Sigmoid colon (tissue), 7 donors: ENCODE data around the gene HECW1. TPM values are rescaled to one million over a fixed set of nuclear protein-coding genes. Genes with fewer than 3 reads are reported as not detected.

Experiments used
- DNase-seq: peaks from one replicate; pipeline ENCODE4 v3.0.0-alpha.2; 2019
- H3K27ac ChIP-seq, 4 donors: fragments of 200-600 bp; sonication (generic); one replicate each; pipeline ENCODE4 v1.5.1; 2016 to 2019; ENCODE audit warnings: mild to moderate bottlenecking in 1 of 4
- H3K27me3 ChIP-seq, 3 donors: fragments of 200-600 bp; sonication (generic); one replicate each; pipeline ENCODE4 v1.5.1; 2019; ENCODE audit warnings: mild to moderate bottlenecking in 1 of 3
- H3K36me3 ChIP-seq, 4 donors: fragments of 200-600 bp; sonication (generic); one replicate each; pipeline ENCODE4 v1.5.1; 2016 to 2019
- H3K4me1 ChIP-seq, 4 donors: fragments of 200-600 bp; sonication (generic); one replicate each; pipeline ENCODE4 v1.5.1; 2017 to 2019
- H3K4me3 ChIP-seq, 4 donors: fragments of 200-600 bp; sonication (generic); one replicate each; pipeline ENCODE4 v1.5.1; 2017 to 2019; ENCODE audit warnings: mild to moderate bottlenecking in 2 of 4, moderate library complexity in 1 of 4
- H3K9me3 ChIP-seq, 4 donors: fragments of 200-600 bp in 3 of 4; sonication (generic) in 3 of 4; one replicate each; pipeline versions ENCODE4 v1.5.1 to v1.6.1; 2013 to 2019
- EP300 ChIP-seq, 4 donors: sonication (generic); formaldehyde crosslinking; IDR thresholded peaks; one replicate each; pipeline ENCODE4 v1.6.1; 2017; ENCODE audit warnings: antibody characterized with exemption in 4 of 4
- POLR2A ChIP-seq, 2 donors: fragments of 450-650 bp; IDR thresholded peaks; one replicate each; pipeline ENCODE4 v1.6.1; 2016; ENCODE audit warnings: antibody characterized with exemption in 2 of 2, mild to moderate bottlenecking in 2 of 2, moderate library complexity in 2 of 2
- POLR2AphosphoS5 ChIP-seq, 4 donors: sonication (generic); formaldehyde crosslinking; IDR thresholded peaks; one replicate each; pipeline ENCODE4 v1.6.1; 2017; ENCODE audit warnings: antibody characterized with exemption in 4 of 4
- WGBS, 2 donors: extraction: QIAGEN DNeasy Blood & Tissue Kit; methylation state at CpG; one replicate each; pipeline ENCODE4 v1.1.7; 2013; 5-methylcytosine and 5-hydroxymethylcytosine counted together
- intact Hi-C: fragments of 100-400 bp; cut with DNase I; formaldehyde crosslinking; loops from one replicate; pipeline ENCODE4 v1.15.1; 2023
- polyA plus RNA-seq, 3 donors: library from polyadenylated mRNA; stranded (reverse); fragments of 200-250 nt; gene quantifications; one replicate each; pipeline ENCODE4 v1.2.3, GENCODE V29; 2013
- total RNA-seq, 4 donors: library from RNA; depleted of rRNA; stranded (reverse); fragments of >200 nt; gene quantifications; one replicate each; pipeline ENCODE4 v1.1.0, GENCODE V29; 2016
- TF ChIP-seq, protein P1 (sequence below), 4 experiments: fragments of 450-650 bp in 3 of 4; fragments of 200-600 bp in 1 of 4; IDR thresholded peaks; one replicate each; pipeline ENCODE4 v1.5.1; 2016 to 2019; ENCODE audit warnings: antibody characterized with exemption in 4 of 4, mild to moderate bottlenecking in 3 of 4, moderate library complexity in 2 of 4
- donor health status: healthy with polysubstance abuse.
- donor health status: Bipolar disorder and iron deficiency.
- donor health status: healthy.

The HECW1 gene
- total and polyA plus RNA-seq, 7 donors = 0.33 to 7.8 (median 1.2) TPM

DNA sequence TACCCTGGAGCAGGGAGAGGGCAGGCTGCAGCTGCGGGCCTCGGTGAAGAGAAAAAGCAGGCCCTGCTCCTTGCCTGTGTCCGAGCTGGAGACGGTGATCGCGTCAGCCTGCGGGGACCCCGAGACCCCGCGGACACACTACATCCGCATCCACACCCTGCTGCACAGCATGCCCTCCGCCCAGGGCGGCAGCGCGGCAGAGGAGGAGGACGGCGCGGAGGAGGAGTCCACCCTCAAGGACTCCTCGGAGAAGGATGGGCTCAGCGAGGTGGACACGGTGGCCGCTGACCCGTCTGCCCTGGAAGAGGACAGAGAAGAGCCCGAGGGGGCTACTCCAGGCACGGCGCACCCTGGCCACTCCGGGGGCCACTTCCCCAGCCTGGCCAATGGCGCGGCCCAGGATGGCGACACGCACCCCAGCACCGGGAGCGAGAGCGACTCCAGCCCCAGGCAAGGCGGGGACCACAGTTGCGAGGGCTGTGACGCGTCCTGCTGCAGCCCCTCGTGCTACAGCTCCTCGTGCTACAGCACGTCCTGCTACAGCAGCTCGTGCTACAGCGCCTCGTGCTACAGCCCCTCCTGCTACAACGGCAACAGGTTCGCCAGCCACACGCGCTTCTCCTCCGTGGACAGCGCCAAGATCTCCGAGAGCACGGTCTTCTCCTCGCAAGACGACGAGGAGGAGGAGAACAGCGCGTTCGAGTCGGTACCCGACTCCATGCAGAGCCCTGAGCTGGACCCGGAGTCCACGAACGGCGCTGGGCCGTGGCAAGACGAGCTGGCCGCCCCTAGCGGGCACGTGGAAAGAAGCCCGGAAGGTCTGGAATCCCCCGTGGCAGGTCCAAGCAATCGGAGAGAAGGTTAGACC lies 332.5 kb downstream of the HECW1 start:
- Histone ChIP-seq H3K9me3 (no peaks in the 10 kb centered on the region), H3K27me3 (no peaks in the 10 kb centered on the region), H3K4me3 (no peak overlapping the region), H3K36me3 (no peaks in the 10 kb centered on the region), H3K27ac (no peak overlapping the region), H3K4me1 (no peaks in the 10 kb centered on the region)
- no peak for DNase-seq
- TF ChIP-seq POLR2AphosphoS5 (IDR thresholded peaks at IDR 0.05) (no peak), EP300 (IDR thresholded peaks at IDR 0.05) (no peak)
- intact Hi-C loops = no loop called here
- WGBS, 2 donors = 96% methylated on average over 72 of the region's 72 CpGs

DNA sequence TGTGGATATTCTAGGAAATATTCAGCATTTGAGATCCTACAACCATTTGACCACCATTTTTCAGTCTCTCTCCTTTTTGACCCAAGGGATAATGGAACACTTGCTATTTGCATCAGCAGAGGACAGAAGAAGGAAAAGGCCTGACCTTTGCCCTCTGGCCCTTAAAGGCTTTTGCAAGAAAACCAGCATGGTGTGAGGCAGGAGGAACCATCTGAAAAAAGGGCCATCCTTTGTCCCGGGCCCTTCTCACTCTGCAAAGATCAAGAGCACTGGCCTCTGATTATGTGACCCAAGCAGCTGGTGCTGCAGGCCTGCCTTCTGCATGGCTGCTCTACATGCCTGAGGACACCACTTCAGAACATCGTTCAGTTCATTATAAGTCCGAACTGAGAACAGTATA lies 337.1 kb downstream of the HECW1 start:
- no peaks in the 10 kb centered on the region for H3K9me3 ChIP-seq
- H3K4me3 ChIP-seq = no peak overlapping the region
- H3K36me3 ChIP-seq = no peaks in the 10 kb centered on the region
- no peaks in the 10 kb centered on the region for H3K27me3 ChIP-seq
- DNase-seq = no peak
- no peaks in the 10 kb centered on the region for H3K4me1 ChIP-seq
- 87 to 88% methylated on average over 3 of the region's 3 CpGs for WGBS, 2 donors
- TF ChIP-seq, protein P1, sequence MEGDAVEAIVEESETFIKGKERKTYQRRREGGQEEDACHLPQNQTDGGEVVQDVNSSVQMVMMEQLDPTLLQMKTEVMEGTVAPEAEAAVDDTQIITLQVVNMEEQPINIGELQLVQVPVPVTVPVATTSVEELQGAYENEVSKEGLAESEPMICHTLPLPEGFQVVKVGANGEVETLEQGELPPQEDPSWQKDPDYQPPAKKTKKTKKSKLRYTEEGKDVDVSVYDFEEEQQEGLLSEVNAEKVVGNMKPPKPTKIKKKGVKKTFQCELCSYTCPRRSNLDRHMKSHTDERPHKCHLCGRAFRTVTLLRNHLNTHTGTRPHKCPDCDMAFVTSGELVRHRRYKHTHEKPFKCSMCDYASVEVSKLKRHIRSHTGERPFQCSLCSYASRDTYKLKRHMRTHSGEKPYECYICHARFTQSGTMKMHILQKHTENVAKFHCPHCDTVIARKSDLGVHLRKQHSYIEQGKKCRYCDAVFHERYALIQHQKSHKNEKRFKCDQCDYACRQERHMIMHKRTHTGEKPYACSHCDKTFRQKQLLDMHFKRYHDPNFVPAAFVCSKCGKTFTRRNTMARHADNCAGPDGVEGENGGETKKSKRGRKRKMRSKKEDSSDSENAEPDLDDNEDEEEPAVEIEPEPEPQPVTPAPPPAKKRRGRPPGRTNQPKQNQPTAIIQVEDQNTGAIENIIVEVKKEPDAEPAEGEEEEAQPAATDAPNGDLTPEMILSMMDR (IDR thresholded peaks at IDR 0.05) = no peak
- TF ChIP-seq EP300 (IDR thresholded peaks at IDR 0.05) (no peak), POLR2AphosphoS5 (IDR thresholded peaks at IDR 0.05) (no peak), POLR2A (IDR thresholded peaks at IDR 0.05) (no peak)
- H3K27ac ChIP-seq = no peak overlapping the region
- intact Hi-C loops = no loop called here

GRCh38 chr7:43450894-43451293 lies 338.4 kb downstream of the HECW1 start:
- H3K27me3 ChIP-seq = no peaks in the 10 kb centered on the region
- WGBS, 2 donors = 92% methylated on average over 3 of the region's 3 CpGs
- no peaks in the 10 kb centered on the region for H3K4me1 ChIP-seq
- no peak overlapping the region for H3K4me3 ChIP-seq
- no peaks in the 10 kb centered on the region for H3K36me3 ChIP-seq
- intact Hi-C loops = no loop called here
- TF ChIP-seq, protein P1 (IDR thresholded peaks at IDR 0.05) = no peak
- TF ChIP-seq POLR2AphosphoS5 (IDR thresholded peaks at IDR 0.05) = no peak
- TF ChIP-seq POLR2A (IDR thresholded peaks at IDR 0.05) = no peak
- no peak for TF ChIP-seq EP300 (IDR thresholded peaks at IDR 0.05)
- DNase-seq = no peak
- H3K9me3 ChIP-seq = no peaks in the 10 kb centered on the region
- H3K27ac ChIP-seq = no peak overlapping the region

DNA sequence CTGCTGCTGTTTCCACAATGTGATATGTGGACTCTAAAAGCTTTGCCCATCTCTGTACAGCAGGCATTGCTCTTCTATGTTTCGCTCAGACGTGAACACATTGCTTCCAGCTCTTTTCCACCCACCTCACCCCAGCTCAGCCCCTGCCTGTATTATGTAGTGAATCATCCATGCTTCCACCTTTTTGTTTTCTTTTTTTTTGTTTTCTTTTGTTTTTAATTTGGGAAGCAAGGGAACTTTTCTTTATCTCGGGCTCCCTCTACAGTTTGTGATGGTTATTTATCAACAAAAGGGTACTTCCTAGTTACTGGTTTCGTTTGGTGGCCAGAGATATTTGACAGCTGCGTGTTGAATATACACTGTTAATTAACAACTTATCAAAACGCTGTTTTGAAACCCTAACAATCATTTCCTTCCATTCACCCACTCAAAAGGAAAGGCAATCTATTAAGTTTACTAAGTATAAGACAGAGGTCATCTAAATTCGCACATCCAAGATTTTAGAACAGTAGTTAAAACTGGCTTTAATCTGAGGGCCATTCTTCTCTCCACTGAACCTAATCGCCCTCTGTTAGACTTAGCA lies 342.6 kb downstream of the HECW1 start:
- H3K4me1 ChIP-seq = no peaks in the 10 kb centered on the region
- H3K36me3 ChIP-seq = no peaks in the 10 kb centered on the region
- H3K27ac ChIP-seq = no peak overlapping the region
- no peak overlapping the region for H3K4me3 ChIP-seq
- DNase-seq = no peak
- no peaks in the 10 kb centered on the region for H3K27me3 ChIP-seq
- TF ChIP-seq POLR2A (IDR thresholded peaks at IDR 0.05) (no peak), EP300 (IDR thresholded peaks at IDR 0.05) (no peak)
- TF ChIP-seq, protein P1 (IDR thresholded peaks at IDR 0.05) = peak in 1 of 4 experiments; percentile 18
- 28 to 31% methylated on average over 8 of the region's 8 CpGs for WGBS, 2 donors
- H3K9me3 ChIP-seq = no peaks in the 10 kb centered on the region
- intact Hi-C loops = no loop called here

GRCh38 chr7:43456200-43456599 lies 343.8 kb downstream of the HECW1 start:
- Histone ChIP-seq H3K36me3 (no peaks in the 10 kb centered on the region), H3K27me3 (no peaks in the 10 kb centered on the region), H3K9me3 (no peaks in the 10 kb centered on the region), H3K4me1 (no peaks in the 10 kb centered on the region), H3K4me3 (no peak overlapping the region), H3K27ac (no peak overlapping the region)
- intact Hi-C loops = no loop called here
- no peak for TF ChIP-seq POLR2AphosphoS5 (IDR thresholded peaks at IDR 0.05)
- no peak for TF ChIP-seq EP300 (IDR thresholded peaks at IDR 0.05)
- no peak for TF ChIP-seq POLR2A (IDR thresholded peaks at IDR 0.05)
- TF ChIP-seq, protein P1 (IDR thresholded peaks at IDR 0.05) = no peak
- DNase-seq = no peak
- 69 to 84% methylated on average over 14 of the region's 14 CpGs for WGBS, 2 donors
